GM12878 (cell line): ENCODE measurements around the gene LUZP2. TPM values are rescaled to one million over a fixed set of nuclear protein-coding genes. Genes with fewer than 3 reads are reported as not detected.

Source experiments
- ATAC-seq: fragments of 200-7000 bp; cut with Tn5 transposase; 3 replicates; pipeline ENCODE4 v1.9.1; 2020; ENCODE audit warnings: mild to moderate bottlenecking, moderate library complexity
- BruUV-seq: library from RNA; stranded (reverse); fragments of 400-500 nt; replicated peaks from 2 replicates; lab custom pipeline; 2021; lab: Mats Ljungman, UMichigan
- CTCF ChIA-PET: fragments of 300-600 bp; sonication (Branson Sonifier 250); formaldehyde crosslinking; extraction: SDS; loops from one replicate; lab custom pipeline; 2021; ENCODE audit warnings: inconsistent platforms; lab: Yijun Ruan, JAX
- POLR2A ChIA-PET: fragments of 350-600 bp; formaldehyde crosslinking; extraction: SDS; loops from one replicate; lab custom pipeline; 2021; ENCODE audit warnings: inconsistent platforms; lab: Charles Lee
- RAD21 ChIA-PET: fragments of 300-600 bp; sonication (Branson Sonifier 250); formaldehyde crosslinking; loops from one replicate; lab custom pipeline; 2023; ENCODE audit warnings: antibody characterized with exemption; ENCODE audit not compliant: unreplicated experiment; lab: Charles Lee
- SMC1A ChIA-PET: fragments of 300-600 bp; sonication (Branson Sonifier 250); formaldehyde crosslinking; loops from one replicate; lab custom pipeline; 2023; ENCODE audit not compliant: unreplicated experiment, uncharacterized antibody; lab: Charles Lee
- DNase-seq: peaks from one replicate; pipeline ENCODE4 v3.0.0-alpha.2; 2011; ENCODE audit warnings: low read depth, low spot score
- FAIRE-seq: peaks from 3 replicates; lab custom pipeline; 2011; peaks lifted over from hg19 to GRCh38; lab: Jason Lieb, UNC
- H2AFZ ChIP-seq: 2 replicates; pipeline ENCODE4 v1.6.0; 2011; ENCODE audit warnings: low read depth, low read length, control low read depth; ENCODE audit not compliant: control insufficient read depth
- H3K27ac ChIP-seq: 2 replicates; pipeline ENCODE4 v1.5.1; 2011; ENCODE audit warnings: control low read depth; ENCODE audit not compliant: control insufficient read depth, insufficient read depth
- H3K27me3 ChIP-seq, 2 experiments: replicated peaks in 1 of 2; 2 replicates each; pipeline versions ENCODE4 v1.6.0 to v1.6.1; 2011; ENCODE audit warnings: low read length in 1 of 2; ENCODE audit not compliant: control insufficient read depth in 2 of 2, insufficient read depth in 2 of 2
- H3K36me3 ChIP-seq, 2 experiments: 2 replicates each; pipeline ENCODE4 v1.5.1; 2011; ENCODE audit warnings: low read length in 1 of 2; ENCODE audit not compliant: control insufficient read depth in 2 of 2, insufficient read depth in 2 of 2
- H3K4me1 ChIP-seq: 2 replicates; pipeline ENCODE4 v1.6.1; 2011; ENCODE audit warnings: mild to moderate bottlenecking, low read length, moderate library complexity, mixed read lengths; ENCODE audit not compliant: control insufficient read depth, insufficient read depth
- H3K4me2 ChIP-seq: 2 replicates; pipeline ENCODE4 v1.6.0; 2011; ENCODE audit warnings: control low read depth; ENCODE audit not compliant: control insufficient read depth, insufficient read depth
- H3K4me3 ChIP-seq: fragments of 200-600 bp; sonication (generic); 2 replicates; pipeline ENCODE4 v1.5.1; 2016
- H3K79me2 ChIP-seq: 2 replicates; pipeline ENCODE4 v1.6.0; 2011; ENCODE audit warnings: low read length; ENCODE audit not compliant: control insufficient read depth, insufficient read depth
- H3K9ac ChIP-seq: 2 replicates; pipeline ENCODE4 v1.8.0; 2011; ENCODE audit warnings: low read length, control low read depth, mixed read lengths; ENCODE audit not compliant: control insufficient read depth, insufficient read depth
- H3K9me3 ChIP-seq: replicated peaks from 3 replicates; pipeline ENCODE4 v1.5.1; 2011; ENCODE audit warnings: mild to moderate bottlenecking, low read length; ENCODE audit not compliant: control insufficient read depth, insufficient read depth
- H4K20me1 ChIP-seq: 2 replicates; pipeline ENCODE4 v1.6.0; 2011; ENCODE audit not compliant: control insufficient read depth, insufficient read depth
- ATF2 ChIP-seq: IDR thresholded peaks from 2 replicates; pipeline ENCODE4 v1.6.1; 2012; ENCODE audit warnings: low read length, inconsistent platforms
- ATF7 ChIP-seq: fragments of 450-650 bp; IDR thresholded peaks from 2 replicates; pipeline ENCODE4 v1.6.1; 2016; ENCODE audit warnings: low read depth, mild to moderate bottlenecking
- HCFC1 ChIP-seq: fragments of 150-350 bp; IDR thresholded peaks from 2 replicates; pipeline ENCODE4 v1.6.1; 2014; ENCODE audit warnings: low read length
- IKZF2 ChIP-seq, 2 experiments: fragments of 450-650 bp; IDR thresholded peaks; 2 replicates each; pipeline ENCODE4 v1.6.1; 2017; ENCODE audit warnings: mild to moderate bottlenecking in 2 of 2, moderate library complexity in 2 of 2
- KAT2A ChIP-seq: conservative IDR thresholded peaks from 2 replicates; pipeline ENCODE4 v1.6.1; 2011; ENCODE audit warnings: low read depth, low read length; ENCODE audit not compliant: control insufficient read depth
- MYB ChIP-seq: fragments of 150-350 bp; IDR thresholded peaks from 2 replicates; pipeline ENCODE4 v1.6.1; 2014; ENCODE audit warnings: mild to moderate bottlenecking, low read depth, low read length, borderline replicate concordance
- NR2F1 ChIP-seq: fragments of 450-650 bp; conservative IDR thresholded peaks from 2 replicates; pipeline ENCODE4 v1.6.1; 2017; ENCODE audit warnings: mild to moderate bottlenecking
- PAX8 ChIP-seq: fragments of 450-650 bp; IDR thresholded peaks from 2 replicates; pipeline ENCODE4 v1.6.1; 2017; ENCODE audit warnings: mild to moderate bottlenecking, moderate library complexity
- POLR2AphosphoS5 ChIP-seq: IDR thresholded peaks from 2 replicates; pipeline ENCODE4 v1.6.1; 2011; ENCODE audit warnings: mild to moderate bottlenecking, low read length, inconsistent platforms
- RCOR1 ChIP-seq: conservative IDR thresholded peaks from 2 replicates; pipeline ENCODE4 v1.6.1; 2012; ENCODE audit warnings: low read depth, low read length, improper control_type of control experiment
- SMAD1 ChIP-seq: fragments of 450-650 bp; IDR thresholded peaks from 2 replicates; pipeline ENCODE4 v1.6.1; 2018; ENCODE audit warnings: mild to moderate bottlenecking, low read depth; ENCODE audit not compliant: partially characterized antibody
- SREBF2 ChIP-seq: IDR thresholded peaks from 2 replicates; pipeline ENCODE4 v1.6.1; 2012; ENCODE audit warnings: mild to moderate bottlenecking, low read length
- WGBS: methylation state at CpG from one replicate; pipeline ENCODE4 v1.1.6; 2016; ENCODE audit warnings: low lambda C conversion rate; ENCODE audit not compliant: insufficient replicate concordance, insufficient coverage; ENCODE audit errors: missing lambda C conversion rate; 5-methylcytosine and 5-hydroxymethylcytosine counted together
- in situ Hi-C: fragments of 300-500 bp; cut with MboI; formaldehyde crosslinking; loops from 9 replicates; pipeline ENCODE4 v1.14.3; 2018; ENCODE audit warnings: mixed read lengths
- intact Hi-C: fragments of 100-400 bp; cut with micrococcal nuclease; formaldehyde crosslinking; loops from one replicate; pipeline ENCODE4 v1.14.2; 2022; ENCODE audit not compliant: unreplicated experiment
- polyA plus RNA-seq, 11 experiments: library from polyadenylated mRNA; depleted of rRNA in 4 of 11; unstranded in 6 of 11; stranded (reverse) in 5 of 11; fragments of >200 nt; fragmentation: Nextera tagmentation in 4 of 11; fragmentation: Illumina TruSeq in 1 of 11; extraction: Ambion mirVana in 4 of 11; extraction: Trizol in 1 of 11; gene quantifications; 1 replicate in 1 of 11; 2 replicates in 10 of 11; pipeline versions ENCODE4 v1.2.1 to v1.2.3, GENCODE V29; 2011 to 2016; ENCODE audit warnings: inconsistent platforms in 2 of 11, missing spikeins in 2 of 11, low read depth in 1 of 11
- total RNA-seq, 4 experiments: library from RNA; depleted of rRNA in 3 of 4; stranded (reverse); fragments of >200 nt in 3 of 4; fragmentation: Illumina TruSeq in 1 of 4; extraction: Trizol in 1 of 4; gene quantifications; 2 replicates each; pipeline versions ENCODE4 v1.2.1 to v1.2.3, GENCODE V29; 2013 to 2021
- TF ChIP-seq, protein P1 (sequence below): fragments of 450-650 bp; IDR thresholded peaks from 2 replicates; pipeline ENCODE4 v1.6.1; 2017; ENCODE audit warnings: borderline replicate concordance
- TF ChIP-seq, protein P2 (sequence below): fragments of 450-650 bp; IDR thresholded peaks from 2 replicates; pipeline ENCODE4 v1.6.1; 2017; ENCODE audit warnings: mild to moderate bottlenecking, moderate library complexity
- TF ChIP-seq, protein P3 (sequence below): IDR thresholded peaks from 2 replicates; pipeline ENCODE4 v1.6.1; 2012; ENCODE audit warnings: low read depth, low read length, improper control_type of control experiment
- TF ChIP-seq, protein P4 (sequence below): fragments of 450-650 bp; IDR thresholded peaks from 2 replicates; pipeline ENCODE4 v1.6.1; 2016; ENCODE audit warnings: mild to moderate bottlenecking

The LUZP2 gene
- total and polyA plus RNA-seq, 10 of the 15 experiments (the other 5 are each of a cell fraction or from before 2014, with no cell fraction given), result not detected

- BruUV-seq, result no TSS peak
- ATAC-seq (no peak), DNase-seq (no peak), FAIRE-seq (no peak)
- POLR2A ChIA-PET, result no interaction called here
- RAD21 ChIA-PET, result no interaction called here
- 24% methylated on average over 2 of the region's 2 CpGs for WGBS
- intact Hi-C loops (no loop called here), in situ Hi-C loops (no loop called here)
- Histone ChIP-seq H3K4me2 (no peak overlapping the region), H3K9me3 (no peaks in the 10 kb centered on the region), H3K4me1 (no peaks in the 10 kb centered on the region), H3K27ac (no peak overlapping the region), H3K9ac (no peak overlapping the region), H2AFZ (no peak overlapping the region), H3K4me3 (no peak overlapping the region), H3K79me2 (no peaks in the 10 kb centered on the region), H3K36me3 (no peaks in the 10 kb centered on the region), H4K20me1 (no peaks in the 10 kb centered on the region), H3K27me3 (no peaks in the 10 kb centered on the region)
- CTCF ChIA-PET, result no interaction called here
- SMC1A ChIA-PET, result no interaction called here
- TF ChIP-seq, protein P1, sequence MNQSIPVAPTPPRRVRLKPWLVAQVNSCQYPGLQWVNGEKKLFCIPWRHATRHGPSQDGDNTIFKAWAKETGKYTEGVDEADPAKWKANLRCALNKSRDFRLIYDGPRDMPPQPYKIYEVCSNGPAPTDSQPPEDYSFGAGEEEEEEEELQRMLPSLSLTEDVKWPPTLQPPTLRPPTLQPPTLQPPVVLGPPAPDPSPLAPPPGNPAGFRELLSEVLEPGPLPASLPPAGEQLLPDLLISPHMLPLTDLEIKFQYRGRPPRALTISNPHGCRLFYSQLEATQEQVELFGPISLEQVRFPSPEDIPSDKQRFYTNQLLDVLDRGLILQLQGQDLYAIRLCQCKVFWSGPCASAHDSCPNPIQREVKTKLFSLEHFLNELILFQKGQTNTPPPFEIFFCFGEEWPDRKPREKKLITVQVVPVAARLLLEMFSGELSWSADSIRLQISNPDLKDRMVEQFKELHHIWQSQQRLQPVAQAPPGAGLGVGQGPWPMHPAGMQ, result no peak
- TF ChIP-seq SMAD1, result no peak
- TF ChIP-seq MYB, result no peak
- no peak for TF ChIP-seq IKZF2 (IDR thresholded peaks at IDR 0.05)
- no peak for TF ChIP-seq HCFC1
- TF ChIP-seq NR2F1, result no peak
- TF ChIP-seq, protein P2, sequence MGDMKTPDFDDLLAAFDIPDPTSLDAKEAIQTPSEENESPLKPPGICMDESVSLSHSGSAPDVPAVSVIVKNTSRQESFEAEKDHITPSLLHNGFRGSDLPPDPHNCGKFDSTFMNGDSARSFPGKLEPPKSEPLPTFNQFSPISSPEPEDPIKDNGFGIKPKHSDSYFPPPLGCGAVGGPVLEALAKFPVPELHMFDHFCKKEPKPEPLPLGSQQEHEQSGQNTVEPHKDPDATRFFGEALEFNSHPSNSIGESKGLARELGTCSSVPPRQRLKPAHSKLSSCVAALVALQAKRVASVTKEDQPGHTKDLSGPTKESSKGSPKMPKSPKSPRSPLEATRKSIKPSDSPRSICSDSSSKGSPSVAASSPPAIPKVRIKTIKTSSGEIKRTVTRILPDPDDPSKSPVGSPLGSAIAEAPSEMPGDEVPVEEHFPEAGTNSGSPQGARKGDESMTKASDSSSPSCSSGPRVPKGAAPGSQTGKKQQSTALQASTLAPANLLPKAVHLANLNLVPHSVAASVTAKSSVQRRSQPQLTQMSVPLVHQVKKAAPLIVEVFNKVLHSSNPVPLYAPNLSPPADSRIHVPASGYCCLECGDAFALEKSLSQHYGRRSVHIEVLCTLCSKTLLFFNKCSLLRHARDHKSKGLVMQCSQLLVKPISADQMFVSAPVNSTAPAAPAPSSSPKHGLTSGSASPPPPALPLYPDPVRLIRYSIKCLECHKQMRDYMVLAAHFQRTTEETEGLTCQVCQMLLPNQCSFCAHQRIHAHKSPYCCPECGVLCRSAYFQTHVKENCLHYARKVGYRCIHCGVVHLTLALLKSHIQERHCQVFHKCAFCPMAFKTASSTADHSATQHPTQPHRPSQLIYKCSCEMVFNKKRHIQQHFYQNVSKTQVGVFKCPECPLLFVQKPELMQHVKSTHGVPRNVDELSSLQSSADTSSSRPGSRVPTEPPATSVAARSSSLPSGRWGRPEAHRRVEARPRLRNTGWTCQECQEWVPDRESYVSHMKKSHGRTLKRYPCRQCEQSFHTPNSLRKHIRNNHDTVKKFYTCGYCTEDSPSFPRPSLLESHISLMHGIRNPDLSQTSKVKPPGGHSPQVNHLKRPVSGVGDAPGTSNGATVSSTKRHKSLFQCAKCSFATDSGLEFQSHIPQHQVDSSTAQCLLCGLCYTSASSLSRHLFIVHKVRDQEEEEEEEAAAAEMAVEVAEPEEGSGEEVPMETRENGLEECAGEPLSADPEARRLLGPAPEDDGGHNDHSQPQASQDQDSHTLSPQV, result no peak
- TF ChIP-seq, protein P3, sequence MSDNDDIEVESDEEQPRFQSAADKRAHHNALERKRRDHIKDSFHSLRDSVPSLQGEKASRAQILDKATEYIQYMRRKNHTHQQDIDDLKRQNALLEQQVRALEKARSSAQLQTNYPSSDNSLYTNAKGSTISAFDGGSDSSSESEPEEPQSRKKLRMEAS, result no peak
- no peak for TF ChIP-seq SREBF2
- no peak for TF ChIP-seq ATF2
- no peak for TF ChIP-seq PAX8
- TF ChIP-seq RCOR1, result no peak
- TF ChIP-seq, protein P4, sequence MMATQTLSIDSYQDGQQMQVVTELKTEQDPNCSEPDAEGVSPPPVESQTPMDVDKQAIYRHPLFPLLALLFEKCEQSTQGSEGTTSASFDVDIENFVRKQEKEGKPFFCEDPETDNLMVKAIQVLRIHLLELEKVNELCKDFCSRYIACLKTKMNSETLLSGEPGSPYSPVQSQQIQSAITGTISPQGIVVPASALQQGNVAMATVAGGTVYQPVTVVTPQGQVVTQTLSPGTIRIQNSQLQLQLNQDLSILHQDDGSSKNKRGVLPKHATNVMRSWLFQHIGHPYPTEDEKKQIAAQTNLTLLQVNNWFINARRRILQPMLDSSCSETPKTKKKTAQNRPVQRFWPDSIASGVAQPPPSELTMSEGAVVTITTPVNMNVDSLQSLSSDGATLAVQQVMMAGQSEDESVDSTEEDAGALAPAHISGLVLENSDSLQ, result no peak
- no peak for TF ChIP-seq KAT2A
- TF ChIP-seq ATF7, result no peak
- no peak for TF ChIP-seq POLR2AphosphoS5
Observed at GRCh38 chr11:25039165-25039564, 542.3 kb downstream of the LUZP2 start.
